GM18502 (cell line): Measurements from ENCODE around the gene SOD3.

Experiments used
- ATAC-seq: cut with Tn5 transposase; IDR thresholded peaks from one replicate; pipeline ENCODE4 v1.9.1; 2021; ENCODE audit warnings: mild to moderate bottlenecking; ENCODE audit not compliant: unreplicated experiment, poor library complexity

SOD3 gene, protein sequence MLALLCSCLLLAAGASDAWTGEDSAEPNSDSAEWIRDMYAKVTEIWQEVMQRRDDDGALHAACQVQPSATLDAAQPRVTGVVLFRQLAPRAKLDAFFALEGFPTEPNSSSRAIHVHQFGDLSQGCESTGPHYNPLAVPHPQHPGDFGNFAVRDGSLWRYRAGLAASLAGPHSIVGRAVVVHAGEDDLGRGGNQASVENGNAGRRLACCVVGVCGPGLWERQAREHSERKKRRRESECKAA

DNA sequence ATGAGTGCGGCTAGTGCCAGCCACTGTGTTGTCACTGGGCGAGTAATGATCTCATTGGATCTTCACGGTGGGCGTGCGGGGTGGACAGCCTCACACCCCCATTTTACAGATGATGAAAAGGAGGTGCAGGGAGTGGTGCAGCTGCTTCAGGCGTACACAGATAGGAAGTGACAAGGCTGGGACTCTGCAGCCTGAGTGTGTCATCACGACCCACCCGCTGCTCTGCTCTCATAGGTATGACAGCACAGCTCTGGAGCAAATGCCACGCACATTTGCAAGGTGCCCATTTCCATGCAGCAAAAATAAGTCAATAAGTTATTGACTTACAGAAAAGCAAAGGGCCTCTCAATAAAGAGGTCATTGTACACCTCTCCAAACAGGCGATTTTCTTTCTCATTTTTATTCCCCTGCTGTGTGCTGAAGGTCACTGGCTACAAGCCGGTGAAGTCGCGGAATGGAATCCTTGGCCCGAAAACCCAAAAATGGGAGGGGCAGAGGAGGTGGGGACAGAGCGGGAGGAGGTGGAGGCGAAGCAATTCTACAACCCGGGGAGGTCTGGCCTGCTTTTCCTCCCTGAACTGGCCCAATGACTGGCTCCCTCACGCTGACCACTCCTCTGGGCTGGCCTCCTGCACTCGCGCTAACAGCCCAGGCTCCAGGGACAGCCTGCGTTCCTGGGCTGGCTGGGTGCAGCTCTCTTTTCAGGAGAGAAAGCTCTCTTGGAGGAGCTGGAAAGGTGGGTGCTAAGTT lies at the start of gene SOD3:
TSS of gene SOD3 (plus strand) at position 658 of the 750 bp plus-strand sequence. CDS start 3,949 bp downstream, outside the sequence.
- no peak for ATAC-seq

DNA sequence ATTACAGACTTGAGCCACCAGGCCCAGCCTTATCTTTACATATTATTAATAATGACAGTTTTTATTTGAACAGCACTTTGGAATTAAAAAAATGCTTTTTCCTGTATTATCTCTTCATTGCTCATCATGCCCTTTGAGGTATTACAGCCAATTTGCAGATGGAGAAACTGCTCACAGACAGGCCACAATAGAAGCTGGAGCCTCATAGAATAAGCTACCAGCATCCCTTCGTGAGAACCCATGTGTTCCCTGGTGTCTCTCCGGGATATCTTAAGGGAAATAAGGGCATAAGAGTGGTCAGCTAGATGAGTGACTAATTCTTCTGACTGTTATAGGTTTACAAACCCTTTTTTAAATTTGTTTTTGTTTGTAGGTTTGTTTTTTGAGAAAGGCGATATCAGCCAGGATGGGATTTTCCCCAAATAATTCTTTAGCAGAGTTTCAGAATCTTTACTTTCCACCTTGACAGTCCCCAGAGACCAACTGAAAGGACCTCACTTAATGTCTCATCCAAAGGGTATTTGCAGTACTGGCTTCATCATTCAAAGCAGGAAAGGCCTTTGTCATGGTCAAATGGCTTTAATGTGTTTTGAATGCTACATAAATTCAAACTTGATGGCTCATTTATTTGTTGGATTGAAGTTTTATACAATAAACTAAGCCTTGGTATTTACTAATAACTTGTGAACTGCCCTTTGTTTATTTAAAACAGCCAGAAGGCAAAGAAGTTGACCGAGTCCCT lies 48.0 kb upstream of the SOD3 start:
- ATAC-seq, result no peak

DNA sequence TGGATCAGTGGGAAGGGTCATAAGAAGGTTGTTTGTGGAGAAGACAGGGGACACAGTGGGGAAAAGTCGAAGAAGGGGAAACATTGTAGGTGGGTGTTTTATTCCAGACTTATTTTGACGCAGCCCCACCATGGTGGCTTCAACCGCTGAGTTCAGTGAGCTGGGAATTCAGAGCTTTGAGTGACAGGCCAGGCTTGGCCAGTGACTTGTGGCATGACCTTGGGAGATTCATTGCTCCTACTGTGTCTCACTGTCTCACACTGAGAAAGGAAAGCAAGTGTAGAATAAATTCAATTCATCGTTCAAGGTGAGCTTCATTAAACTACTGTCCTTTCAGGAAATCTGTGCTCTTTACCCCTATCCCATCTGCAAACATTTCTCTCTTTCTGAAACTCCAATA lies 47.4 kb upstream of the SOD3 start:
- no peak for ATAC-seq

DNA sequence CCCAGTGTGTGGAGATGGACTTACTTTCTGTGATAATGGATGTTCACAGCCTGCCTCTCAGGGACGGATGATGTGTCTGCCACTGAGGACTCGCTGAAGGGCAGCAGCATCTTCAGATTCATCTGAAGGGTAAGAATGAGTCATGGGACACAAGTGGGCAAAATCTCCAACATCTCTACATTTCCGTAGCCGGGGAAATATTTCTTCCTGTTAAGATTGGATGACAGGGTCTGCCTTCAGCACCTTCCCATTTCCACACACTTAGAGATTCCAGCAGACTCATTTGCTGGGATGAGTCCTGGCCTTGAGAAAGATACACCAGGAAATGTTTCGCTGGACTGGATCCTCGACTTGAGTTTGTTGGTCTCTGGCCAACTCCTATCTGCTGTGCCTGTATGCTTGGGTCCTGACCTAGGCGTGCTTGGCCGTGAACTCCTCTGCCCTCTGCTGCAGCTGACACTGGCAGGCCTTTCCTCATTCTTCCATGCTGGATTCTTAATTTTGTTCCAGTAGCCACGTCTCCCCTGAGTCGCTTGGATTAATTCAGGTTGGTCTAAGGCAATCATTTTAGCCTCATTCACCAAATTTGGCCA lies 46.5 kb upstream of the SOD3 start:
- ATAC-seq, result no peak

DNA sequence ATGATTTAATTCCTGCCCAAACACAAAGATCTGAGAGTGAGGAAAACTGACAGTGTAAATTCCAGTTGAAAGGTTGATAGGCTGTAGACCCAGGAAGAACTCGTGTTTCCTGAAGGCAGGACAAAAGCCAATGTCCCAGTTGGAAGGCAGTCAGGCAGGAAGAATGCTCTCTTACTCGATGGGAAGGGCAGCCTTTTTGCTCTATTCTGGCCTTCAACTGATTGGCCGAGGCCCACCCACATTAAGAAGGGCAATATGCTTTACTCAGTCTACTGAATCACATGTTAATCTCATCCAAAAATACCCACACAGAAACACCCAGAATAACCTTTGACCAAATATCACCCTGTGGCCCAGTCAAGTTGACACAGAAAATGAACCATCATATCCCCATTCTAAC lies 45.3 kb upstream of the SOD3 start:
- no peak for ATAC-seq

DNA sequence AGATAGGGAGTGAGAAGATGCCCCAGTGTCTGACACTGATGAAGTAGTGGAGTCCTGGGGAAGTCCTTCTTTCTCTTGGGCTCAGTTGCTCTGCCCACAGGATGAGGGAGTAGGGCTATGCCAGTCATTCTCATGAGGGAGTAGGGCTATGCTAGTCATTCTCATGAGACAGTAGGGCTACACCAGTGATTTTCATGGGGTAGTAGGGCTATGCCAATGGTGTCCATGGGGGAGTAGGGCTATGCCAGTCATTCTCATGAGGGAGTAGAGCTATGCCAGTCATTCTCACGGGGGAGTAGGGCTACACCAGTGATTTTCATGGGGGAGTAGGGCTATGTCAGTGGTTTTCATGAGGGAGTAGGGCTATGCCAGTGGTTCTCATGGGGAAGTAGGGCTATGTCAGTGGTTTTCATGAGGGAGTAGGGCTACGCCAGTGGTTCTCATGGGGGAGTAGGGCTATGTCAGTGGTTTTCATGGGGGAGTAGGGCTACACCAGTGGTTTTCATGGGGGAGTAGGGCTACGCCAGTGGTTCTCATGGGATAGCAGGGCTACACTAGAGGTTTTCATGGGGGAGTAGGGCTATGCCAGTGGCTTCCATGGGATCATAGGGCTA lies 43.3 kb upstream of the SOD3 start:
- ATAC-seq, result no peak

DNA sequence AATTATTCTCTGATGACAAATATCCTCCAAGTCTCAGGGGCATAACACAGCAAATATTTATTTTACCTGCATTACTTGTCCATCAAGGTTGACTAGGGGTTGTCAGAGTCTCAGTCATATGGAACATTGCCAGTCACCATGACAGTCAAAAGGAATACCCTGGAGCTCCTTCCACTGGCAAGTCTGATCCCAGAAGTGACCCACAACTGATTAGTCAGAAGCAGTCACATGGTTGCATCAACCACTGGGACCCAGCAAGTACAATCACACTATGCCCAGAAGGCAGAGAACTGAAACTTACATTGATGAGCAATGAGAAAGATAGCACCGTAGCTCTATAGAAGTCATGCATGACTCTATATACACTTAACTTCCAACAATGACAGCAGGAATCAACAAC lies 41.9 kb upstream of the SOD3 start:
- ATAC-seq, result peak; percentile 84

DNA sequence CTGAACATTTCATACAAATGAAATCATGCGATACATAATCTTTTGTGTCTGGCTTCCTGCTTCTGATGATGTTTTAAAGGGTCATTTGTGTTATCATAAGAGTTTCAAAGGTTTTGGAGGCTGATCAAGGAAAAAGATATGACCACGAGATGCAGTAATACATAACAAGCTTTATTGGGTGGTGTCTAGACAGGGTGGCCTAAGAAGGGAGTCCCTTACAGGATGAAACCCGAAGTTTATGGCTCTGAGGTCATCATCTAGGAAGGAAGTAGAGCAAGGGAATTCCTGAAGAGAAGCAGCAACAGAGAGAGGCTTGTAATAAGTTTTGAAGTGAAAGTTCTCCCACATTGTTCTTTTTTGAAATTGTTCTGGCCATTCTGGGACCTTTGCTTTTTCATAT lies 40.8 kb upstream of the SOD3 start:
- ATAC-seq, result no peak

DNA sequence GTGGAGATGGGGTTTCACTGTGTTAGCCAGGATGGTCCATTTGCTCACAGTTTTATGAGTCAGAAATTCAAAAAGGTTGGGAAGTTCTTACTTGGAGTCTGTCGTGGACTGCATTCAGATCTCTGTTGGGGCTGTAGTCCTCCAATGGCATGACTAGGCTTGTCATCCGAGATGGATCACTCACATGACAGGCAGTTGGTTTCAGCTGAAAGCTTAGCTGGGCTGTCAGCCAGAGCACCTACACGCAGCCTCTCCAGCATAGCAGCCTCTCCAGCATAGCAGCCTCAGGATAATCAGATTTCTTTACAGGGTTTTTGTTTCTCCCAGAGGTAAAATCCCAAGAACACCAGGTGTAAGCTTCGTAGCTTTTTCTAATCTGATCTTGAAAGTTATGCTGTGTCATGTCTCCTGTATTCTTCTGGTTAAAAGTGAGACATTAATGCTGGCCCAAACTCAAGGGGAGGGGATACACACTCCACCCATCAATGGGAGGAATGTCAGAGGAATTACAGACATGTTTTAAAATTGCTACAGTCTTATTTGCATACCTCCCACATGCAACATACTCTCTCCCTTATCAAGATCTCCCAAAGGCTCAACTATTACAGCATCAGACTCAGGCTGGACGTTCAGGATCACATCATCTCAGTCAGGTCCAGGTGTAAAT lies 31.6 kb upstream of the SOD3 start:
- no peak for ATAC-seq

DNA sequence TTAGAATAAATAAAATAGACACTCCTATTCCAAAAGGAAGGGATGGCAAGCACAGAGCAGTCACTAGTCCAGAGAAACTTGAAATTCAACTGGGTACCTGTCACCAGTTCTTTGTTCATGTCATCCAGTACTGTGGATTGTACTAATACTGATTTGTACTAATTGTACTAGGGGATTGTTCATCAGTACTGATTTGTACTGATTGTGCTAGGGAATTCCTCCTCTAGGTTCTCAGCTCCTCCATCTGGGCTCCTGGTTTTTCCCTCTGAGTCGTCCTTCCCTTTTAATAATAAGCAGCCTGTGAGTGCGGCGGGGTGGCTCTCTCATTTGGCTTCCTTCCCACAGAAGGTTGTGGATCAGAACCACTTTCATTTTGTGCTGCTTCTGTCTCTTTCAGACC lies 31.0 kb upstream of the SOD3 start:
- ATAC-seq, result no peak

DNA sequence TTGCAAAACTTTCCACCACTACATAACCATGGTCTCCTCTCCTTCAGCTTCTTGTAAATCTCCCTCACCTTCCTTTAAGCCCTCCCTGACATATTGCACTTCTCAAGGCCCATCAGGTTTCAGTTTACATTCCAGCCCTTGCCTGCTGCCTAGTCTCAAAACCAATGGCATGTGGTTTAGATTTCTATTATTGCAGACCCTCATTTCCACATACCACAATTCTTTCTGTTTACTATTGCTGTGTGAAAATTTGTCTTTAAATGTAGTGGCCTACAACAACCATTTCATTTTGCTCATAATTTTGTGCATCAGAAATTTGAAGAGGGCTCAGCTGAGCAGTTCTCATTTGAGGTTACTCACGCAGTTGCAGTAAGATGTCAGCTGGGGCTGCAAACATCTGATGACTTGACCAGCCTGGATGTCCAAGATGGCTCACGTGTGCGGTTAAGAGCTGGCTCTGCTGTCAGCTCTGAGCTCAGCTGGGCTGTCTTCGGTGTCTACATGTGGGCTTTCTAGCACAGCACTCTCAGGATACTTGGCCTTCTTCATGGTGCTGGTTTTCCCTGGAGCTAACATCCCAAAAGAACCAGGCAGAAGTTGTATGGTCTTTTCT lies 29.9 kb upstream of the SOD3 start:
- no peak for ATAC-seq

DNA sequence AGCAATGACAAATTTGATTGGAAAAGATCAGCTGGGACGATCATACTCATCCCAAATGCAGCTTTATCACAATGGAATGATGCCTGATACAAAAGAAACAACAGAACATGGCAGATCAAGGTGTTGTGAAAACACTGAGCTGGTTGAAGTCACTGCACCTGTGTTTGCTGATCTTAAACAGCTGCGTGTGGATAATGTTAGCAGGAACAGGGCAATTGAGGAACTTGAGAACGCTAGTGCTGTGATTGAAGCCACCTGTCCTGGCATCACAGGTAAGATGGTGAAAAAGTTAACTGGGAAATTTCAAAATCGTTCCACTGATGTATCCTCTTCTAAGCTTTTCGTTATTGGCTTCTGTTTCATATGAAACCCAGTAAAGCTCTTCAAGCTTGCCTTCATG lies 27.4 kb upstream of the SOD3 start:
- no peak for ATAC-seq

DNA sequence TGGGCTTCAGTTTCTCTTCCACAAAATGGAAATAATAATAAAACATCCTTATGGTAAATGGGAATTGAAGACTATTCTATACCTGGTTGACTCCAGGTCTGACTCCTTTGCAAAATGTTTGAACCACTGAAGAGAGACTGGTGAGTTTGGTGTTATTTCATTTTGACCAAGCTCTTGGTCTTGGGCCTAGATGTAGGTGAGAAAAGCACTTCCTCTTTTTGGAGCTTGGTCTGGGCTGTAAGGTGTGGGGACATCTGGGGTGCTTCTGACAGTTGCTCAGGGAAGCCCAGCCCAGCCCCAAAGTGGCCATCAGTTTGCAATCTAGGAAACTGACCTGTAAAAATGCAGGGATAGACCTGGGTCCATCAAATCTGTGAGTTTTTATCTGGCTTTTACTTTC lies 26.8 kb upstream of the SOD3 start:
- peak; percentile 81 for ATAC-seq

DNA sequence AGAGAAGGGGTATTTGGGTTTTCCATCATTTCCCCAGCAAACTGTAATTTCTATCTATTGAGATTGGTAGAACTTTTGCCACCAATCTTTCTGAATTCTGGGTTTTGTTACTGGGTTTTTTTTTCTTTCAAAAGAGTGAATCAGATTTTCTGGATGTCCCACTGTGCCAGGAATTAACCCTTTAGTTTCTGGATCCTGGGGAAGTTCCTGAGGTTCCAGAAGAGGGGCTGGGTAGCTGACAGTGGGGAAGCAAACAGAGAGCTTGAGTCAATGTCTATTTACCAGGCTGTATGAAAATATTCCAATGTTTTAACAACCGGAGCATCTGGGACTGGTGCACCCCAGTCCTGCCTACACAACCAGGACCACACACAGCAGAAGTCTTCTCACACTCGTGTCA lies 25.8 kb upstream of the SOD3 start:
- ATAC-seq, result peak; percentile 1

DNA sequence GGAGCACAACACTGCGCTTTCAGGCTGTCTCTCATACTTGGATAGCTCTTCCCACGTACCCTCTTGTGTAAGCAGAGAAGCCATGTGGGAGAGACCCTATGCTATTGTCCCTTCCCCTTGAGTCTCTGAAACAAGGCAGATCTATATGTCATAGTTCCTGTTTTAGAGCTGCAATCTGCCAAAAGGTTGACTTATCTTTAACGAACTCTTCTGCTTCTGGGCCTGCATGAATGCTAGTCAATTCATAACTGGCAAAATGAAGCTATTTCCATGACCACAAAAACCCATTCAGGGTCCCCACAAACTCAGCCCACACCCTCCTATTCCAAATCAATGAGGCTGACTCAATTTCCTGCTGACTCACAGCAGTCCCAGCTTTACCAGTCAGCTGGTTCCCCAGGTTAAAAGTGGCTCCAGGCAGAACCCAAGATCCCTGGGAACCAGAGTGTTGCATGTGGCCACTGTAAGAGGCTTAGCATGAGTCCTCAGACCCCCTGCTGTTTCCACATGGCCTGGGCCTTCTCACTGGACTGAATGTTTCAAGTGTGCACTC lies 25.3 kb upstream of the SOD3 start:
- ATAC-seq, result peak; percentile 77

DNA sequence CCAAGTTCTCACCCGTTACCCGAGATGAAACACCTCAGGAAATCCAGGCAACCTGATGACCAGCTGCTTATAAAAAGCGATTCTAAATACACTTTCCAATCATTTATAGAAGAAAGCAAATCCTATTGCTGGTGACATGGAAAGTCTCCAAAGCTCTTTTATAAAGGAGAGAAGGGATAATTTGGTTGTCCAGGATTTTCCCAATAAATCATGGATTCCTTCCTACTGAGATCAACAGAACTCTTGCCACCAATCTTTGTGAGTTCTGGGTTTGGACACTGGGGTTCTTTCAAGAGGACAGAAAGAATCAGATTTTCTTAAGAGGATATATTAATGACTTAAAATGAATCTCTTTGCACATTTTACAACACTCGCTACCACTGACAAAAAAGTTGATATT lies 24.7 kb upstream of the SOD3 start:
- ATAC-seq, result no peak

DNA sequence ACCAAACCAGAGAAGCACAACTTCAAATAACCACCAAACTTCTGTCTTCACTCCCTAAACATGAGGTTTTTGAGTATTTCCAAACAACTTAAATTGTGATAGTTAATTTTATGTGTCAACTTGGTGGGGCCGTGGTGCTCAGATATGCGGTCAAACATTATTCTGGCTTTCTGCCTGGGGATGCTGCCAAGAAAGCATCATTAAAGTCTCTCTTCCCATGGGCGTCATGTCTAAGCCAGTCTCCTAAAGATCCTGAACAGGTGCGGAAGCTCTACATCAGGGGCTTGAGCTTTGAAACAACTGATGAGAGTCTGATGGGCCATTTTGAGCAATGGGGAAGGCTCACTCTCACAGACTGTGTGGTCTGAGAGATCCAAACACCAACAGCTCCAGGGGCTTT lies 24.1 kb upstream of the SOD3 start:
- no peak for ATAC-seq

DNA sequence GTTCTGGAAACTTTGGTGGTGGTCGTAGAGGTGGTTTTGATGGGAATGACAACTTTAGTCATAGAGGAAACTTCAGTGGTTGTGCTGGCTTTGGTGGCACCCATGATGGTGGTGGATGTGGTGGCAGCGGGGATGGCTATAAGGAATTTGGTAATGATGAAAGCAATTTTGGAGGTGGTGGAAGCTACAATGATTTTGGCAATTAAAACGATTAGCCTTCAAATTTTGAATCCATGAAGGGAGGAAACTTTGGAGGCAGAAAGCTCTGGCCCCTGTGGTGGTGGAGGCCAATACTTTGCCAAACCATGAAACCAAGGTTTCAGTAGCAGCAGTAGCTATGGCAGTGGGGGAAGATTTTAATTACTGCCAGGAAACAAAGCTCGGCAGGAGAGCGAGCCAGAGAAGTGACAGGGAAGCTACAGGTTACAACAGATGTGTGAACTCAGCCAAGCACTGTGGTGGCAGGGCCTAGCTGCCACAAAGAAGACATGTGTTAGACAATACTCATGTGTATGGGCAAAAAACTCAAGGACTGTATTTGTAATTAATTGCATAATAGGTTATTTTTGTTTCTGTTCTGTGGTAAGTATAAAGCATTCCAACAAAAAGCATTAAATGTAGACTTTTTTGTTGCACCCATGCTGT lies 23.2 kb upstream of the SOD3 start:
- ATAC-seq, result no peak

DNA sequence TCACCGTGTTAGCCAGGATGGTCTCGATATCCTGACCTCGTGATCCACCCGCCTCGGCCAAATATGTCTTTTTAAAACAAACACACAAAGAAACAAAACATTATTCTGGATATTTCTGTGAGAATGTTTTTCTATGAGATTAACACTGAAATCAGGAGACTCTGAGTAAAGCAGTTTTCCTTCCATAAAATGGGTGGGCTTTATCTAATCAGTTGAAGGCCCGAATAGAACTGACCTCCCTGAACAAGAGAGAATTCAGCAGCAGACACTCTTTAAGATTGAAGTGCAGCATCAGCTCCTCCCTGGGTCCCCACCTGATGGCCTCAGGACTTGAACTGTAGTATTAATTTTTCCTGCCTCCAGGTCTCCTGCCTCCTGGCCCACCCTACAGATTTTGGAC lies 22.4 kb upstream of the SOD3 start:
- no peak for ATAC-seq
